ENCODE data around the gene STIP1. TPM values are rescaled to one million over a fixed set of nuclear protein-coding genes. Genes with fewer than 3 reads are reported as not detected.

STIP1 gene
- total and polyA plus RNA-seq, 10 of the 15 experiments (the other 5 are each of a cell fraction or from before 2014, with no cell fraction given) = 25.2 to 291 (median 191) TPM

GRCh38 chr11:64151337-64151736 is 34.6 kb upstream of the STIP1 start (continued):
- TF ChIP-seq JUND (IDR thresholded peaks at IDR 0.05; ENCODE audit: low read depth, low read length) = no peak

- TF ChIP-seq SMC3 (IDR thresholded peaks at IDR 0.05; ENCODE audit: borderline replicate concordance, low read length) (peak; percentile 66; the same call in 1 of the 2 replicates), YY1 (IDR thresholded peaks at IDR 0.05; ENCODE audit: low read depth, low read length) (peak; percentile 45; the same call in 1 of the 2 replicates), ZBTB40 (IDR thresholded peaks at IDR 0.05; ENCODE audit: borderline replicate concordance) (no peak), IKZF1 (conservative IDR thresholded peaks at IDR 0.05) (peak; percentile 42; the same call in 1 of the 2 replicates), NR2F1 (conservative IDR thresholded peaks at IDR 0.05) (no peak), EGR1 (IDR thresholded peaks at IDR 0.05; ENCODE audit: borderline replicate concordance in 1 of 2, low read depth in 2 of 2, low read length in 2 of 2) (no peak), CTCF (IDR thresholded peaks at IDR 0.05 in 2 of 3, conservative IDR thresholded peaks at IDR 0.05 in 1 of 3; ENCODE audit: control insufficient read depth in 2 of 3, extremely low read depth in 1 of 3, insufficient read depth in 1 of 3, low read depth in 3 of 3, low read length in 3 of 3) (peak; percentile 91 to 99 (median 99)), RAD21 (IDR thresholded peaks at IDR 0.05; ENCODE audit: insufficient read depth, low read depth, low read length) (peak; percentile 70)
- FAIRE-seq = peak; percentile 44
- 0 out of 2 replicates have a peak overlapping the region, but pooled peaks have one; percentile 11 for H3K4me2 ChIP-seq (ENCODE audit: control insufficient read depth, insufficient read depth)
These were observed 32.9 kb upstream of the STIP1 start for GRCh38 chr11:64152841-64153691.

More at GRCh38 chr11:64152841-64153691, 32.9 kb upstream of the STIP1 start:
- no peaks in the 10 kb centered on the region for H3K79me2 ChIP-seq (ENCODE audit: control insufficient read depth, insufficient read depth, low read length)
- ChIA-PET RAD21 (ENCODE audit: unreplicated experiment) (no interaction called here), POLR2A (no interaction called here), SMC1A (ENCODE audit: uncharacterized antibody, unreplicated experiment) (interaction anchor here (1.0 kb wide), 1 partner anchor 151 kb away, joined by 3 read pairs; no protein-coding TSS in a partner anchor), CTCF (interaction anchor here (1.2 to 8.8 kb wide), 8 partner anchors 11 to 386 kb away, joined by 3 to 68 read pairs (median 5); partner anchors contain the start of genes MARK2 and ZFTA)
- no TSS peak for BruUV-seq (replicated peaks)
- no peaks in the 10 kb centered on the region for H3K9me3 ChIP-seq (replicated peaks; ENCODE audit: control insufficient read depth, insufficient read depth, low read length)
- H3K9ac ChIP-seq (ENCODE audit: control insufficient read depth, insufficient read depth, low read length) = no peak overlapping the region
- peak overlapping the region; percentile 6; the same call in 1 of the 2 replicates for H2AFZ ChIP-seq (ENCODE audit: control insufficient read depth, low read depth, low read length)
- H3K4me3 ChIP-seq = no peak overlapping the region
- no peaks in the 10 kb centered on the region for H3K27me3 ChIP-seq (replicated peaks in 1 of 2; ENCODE audit: control insufficient read depth in 2 of 2, insufficient read depth in 2 of 2, low read length in 1 of 2)
- in situ Hi-C loops (cut with MboI) (no loop called here), intact Hi-C loops (cut with micrococcal nuclease; ENCODE audit: unreplicated experiment) (no loop called here)
- H3K36me3 ChIP-seq (ENCODE audit: control insufficient read depth in 2 of 2, insufficient read depth in 2 of 2, low read length in 1 of 2) = no peaks in the 10 kb centered on the region
- H3K4me1 ChIP-seq (ENCODE audit: control insufficient read depth, insufficient read depth, low read length) = no peaks in the 10 kb centered on the region
- DNase-seq (ENCODE audit: low read depth, low spot score) = no peak
- H3K27ac ChIP-seq (ENCODE audit: control insufficient read depth, insufficient read depth) = no peak overlapping the region
- ATAC-seq = peak; percentile 97
- H4K20me1 ChIP-seq (ENCODE audit: control insufficient read depth, insufficient read depth) = 0 out of 2 replicates have a peak, but pooled peaks cover 3% of the 10 kb centered on the region
- WGBS (ENCODE audit: insufficient coverage, insufficient replicate concordance, low lambda C conversion rate, missing lambda C conversion rate) = 18% methylated on average over 21 of the region's 23 CpGs

Data from GM12878 (cell line).